Neural cell (in vitro differentiated cells): Measurements from ENCODE around the gene DGKG. TPM values are rescaled to one million over a fixed set of nuclear protein-coding genes. Genes with fewer than 3 reads are reported as not detected.

Experiments used
- H2AFZ ChIP-seq: fragments of 200-600, 300-800 bp; sonication (generic), shearing (Covaris generic); 2 replicates; pipeline ENCODE4 v1.6.0; 2014; ENCODE audit warnings: low read depth, mild to moderate bottlenecking, antibody characterized with exemption, low read length, moderate library complexity
- H3F3A ChIP-seq: fragments of 200-600 bp; shearing (Covaris generic); 2 replicates; pipeline ENCODE4 v1.6.1; 2016; ENCODE audit warnings: mild to moderate bottlenecking, moderate library complexity, mixed read lengths, antibody characterized with exemption, low read length; ENCODE audit not compliant: insufficient read depth, poor library complexity, severe bottlenecking
- H3K27ac ChIP-seq: fragments of 200-600, 300-800 bp; sonication (generic), shearing (Covaris generic); 2 replicates; pipeline ENCODE4 v1.5.1; 2014; ENCODE audit warnings: mild to moderate bottlenecking, low read length, moderate library complexity
- H3K27me3 ChIP-seq: fragments of 300-800, 200-600 bp; sonication (generic), shearing (Covaris generic); 2 replicates; pipeline ENCODE4 v1.6.0; 2014; ENCODE audit warnings: mild to moderate bottlenecking, low read depth, low read length, moderate library complexity; ENCODE audit not compliant: insufficient read depth
- H3K36me3 ChIP-seq: fragments of 300-800, 200-600 bp; sonication (generic), shearing (Covaris generic); 2 replicates; pipeline ENCODE4 v1.5.1; 2014; ENCODE audit warnings: mild to moderate bottlenecking, antibody characterized with exemption, low read length, moderate library complexity; ENCODE audit not compliant: insufficient read depth
- H3K4me2 ChIP-seq: fragments of 300-800, 200-600 bp; sonication (generic), shearing (Covaris generic); 2 replicates; pipeline ENCODE4 v1.6.0; 2014; ENCODE audit warnings: mild to moderate bottlenecking, low read length
- H3K4me3 ChIP-seq: fragments of 300-800, 200-600 bp; sonication (generic), shearing (Covaris generic); 2 replicates; pipeline ENCODE4 v1.5.1; 2014; ENCODE audit warnings: mild to moderate bottlenecking, low read length, moderate library complexity
- H3K79me2 ChIP-seq: fragments of 200-600 bp; shearing (Covaris generic); replicated peaks from 2 replicates; pipeline ENCODE4 v1.6.0; 2014; ENCODE audit warnings: mild to moderate bottlenecking, low read length, moderate library complexity; ENCODE audit not compliant: insufficient read depth
- H3K9ac ChIP-seq: fragments of 300-800, 200-600 bp; sonication (generic), shearing (Covaris generic); 2 replicates; pipeline ENCODE4 v1.6.1; 2016; ENCODE audit warnings: mild to moderate bottlenecking, low read length, mixed read lengths
- H3K9me2 ChIP-seq: fragments of 200-600 bp; shearing (Covaris generic); 2 replicates; pipeline ENCODE4 v1.6.1; 2016; ENCODE audit warnings: mild to moderate bottlenecking, low read length, mixed read lengths; ENCODE audit not compliant: insufficient read depth
- H3K9me3 ChIP-seq: fragments of 200-600, 300-800 bp; sonication (generic), shearing (Covaris generic); 2 replicates; pipeline ENCODE4 v1.6.1; 2016; ENCODE audit warnings: mild to moderate bottlenecking, mixed run types, low read length, moderate library complexity, mixed read lengths
- H4K20me1 ChIP-seq: fragments of 200-600 bp; shearing (Covaris generic); 2 replicates; pipeline ENCODE4 v1.6.1; 2016; ENCODE audit warnings: mild to moderate bottlenecking, mixed run types; ENCODE audit not compliant: insufficient read depth
- CTCF ChIP-seq: fragments of 450-650 bp; IDR thresholded peaks from 2 replicates; pipeline ENCODE4 v1.5.1; 2014; ENCODE audit warnings: antibody characterized with exemption, mild to moderate bottlenecking, moderate library complexity; ENCODE audit not compliant: poor library complexity, severe bottlenecking
- EP300 ChIP-seq: fragments of 450-650 bp; conservative IDR thresholded peaks from 2 replicates; pipeline ENCODE4 v1.6.1; 2014; ENCODE audit warnings: antibody characterized with exemption, mild to moderate bottlenecking, moderate library complexity; ENCODE audit not compliant: poor library complexity, severe bottlenecking
- EZH2 ChIP-seq: fragments of 200-600, 300-800 bp; shearing (Covaris generic), sonication (generic); IDR thresholded peaks from 2 replicates; pipeline ENCODE4 v1.6.1; 2014; ENCODE audit warnings: antibody characterized with exemption, low read length, borderline replicate concordance, mild to moderate bottlenecking; ENCODE audit not compliant: insufficient read depth, poor library complexity, severe bottlenecking
- MXI1 ChIP-seq: fragments of 450-650 bp; conservative IDR thresholded peaks from 2 replicates; pipeline ENCODE4 v1.6.1; 2014; ENCODE audit warnings: antibody characterized with exemption, mild to moderate bottlenecking; ENCODE audit not compliant: poor library complexity, severe bottlenecking
- POLR2AphosphoS5 ChIP-seq: IDR thresholded peaks from 2 replicates; pipeline ENCODE4 v1.6.1; 2012
- RAD21 ChIP-seq: fragments of 450-650 bp; conservative IDR thresholded peaks from 2 replicates; pipeline ENCODE4 v1.6.1; 2014; ENCODE audit warnings: antibody characterized with exemption, mild to moderate bottlenecking, moderate library complexity
- REST ChIP-seq: IDR thresholded peaks from 2 replicates; pipeline ENCODE4 v1.6.1; 2012; ENCODE audit warnings: borderline replicate concordance
- SMC3 ChIP-seq: fragments of 450-650 bp; conservative IDR thresholded peaks from 2 replicates; pipeline ENCODE4 v1.6.1; 2014; ENCODE audit warnings: antibody characterized with exemption, mild to moderate bottlenecking, moderate library complexity; ENCODE audit not compliant: poor library complexity
- TAF1 ChIP-seq: IDR thresholded peaks from 2 replicates; pipeline ENCODE4 v1.6.1; 2012; ENCODE audit warnings: low read depth
- polyA plus RNA-seq: library from polyadenylated mRNA; depleted of rRNA; stranded (reverse); fragments of >200 nt; gene quantifications from 2 replicates; pipeline ENCODE4 v1.2.3, GENCODE V29; 2014

Gene DGKG
- polyA plus RNA-seq, 1 donor from 2014 or later = not detected

- Histone ChIP-seq H4K20me1 (no peaks in the 10 kb centered on the region), H3K9me3 (no peaks in the 10 kb centered on the region), H3K9ac (no peak overlapping the region), H3K36me3 (no peaks in the 10 kb centered on the region), H3K4me3 (no peak overlapping the region), H3K27ac (no peak overlapping the region), H3K27me3 (no peaks in the 10 kb centered on the region), H2AFZ (no peak overlapping the region), H3F3A (no peaks in the 10 kb centered on the region), H3K9me2 (no peaks in the 10 kb centered on the region), H3K4me2 (no peak overlapping the region), H3K79me2 (no peaks in the 10 kb centered on the region)
- TF ChIP-seq REST = no peak
- TF ChIP-seq MXI1 = no peak
- TF ChIP-seq SMC3 = no peak
- TF ChIP-seq CTCF = no peak
- no peak for TF ChIP-seq POLR2AphosphoS5
- TF ChIP-seq RAD21 = no peak
- TF ChIP-seq EP300 = no peak
- TF ChIP-seq TAF1 = no peak
- no peak for TF ChIP-seq EZH2
These were observed 136.4 kb downstream of the DGKG start for GRCh38 chr3:186225603-186226002.

GRCh38 chr3:186224041-186224610 lies 137.9 kb downstream of the DGKG start:
- H4K20me1 ChIP-seq = no peaks in the 10 kb centered on the region
- no peaks in the 10 kb centered on the region for H3K9me3 ChIP-seq
- H3K9me2 ChIP-seq = no peaks in the 10 kb centered on the region
- H2AFZ ChIP-seq = no peak overlapping the region
- H3K9ac ChIP-seq = no peak overlapping the region
- no peak overlapping the region for H3K4me2 ChIP-seq
- H3K4me3 ChIP-seq = no peak overlapping the region
- H3K27me3 ChIP-seq = no peaks in the 10 kb centered on the region
- no peaks in the 10 kb centered on the region for H3K79me2 ChIP-seq
- H3F3A ChIP-seq = no peaks in the 10 kb centered on the region
- no peaks in the 10 kb centered on the region for H3K36me3 ChIP-seq
- H3K27ac ChIP-seq = no peak overlapping the region
- TF ChIP-seq REST (no peak), EP300 (no peak), CTCF (no peak), MXI1 (no peak), POLR2AphosphoS5 (no peak), SMC3 (no peak), EZH2 (no peak), RAD21 (no peak)
